MM.1S (cell line): ENCODE results near the gene OR52J3.

ENCODE experiments used
- DNase-seq: peaks from one replicate; pipeline ENCODE4 v3.0.0-alpha.2; 2015
- H2AFZ ChIP-seq: fragments of 300-600 bp; sonication (generic); 2 replicates; pipeline ENCODE4 v1.6.0; 2016; ENCODE audit warnings: antibody characterized with exemption, low read length
- H3F3A ChIP-seq: fragments of 300-600 bp; sonication (generic); 2 replicates; pipeline ENCODE4 v1.6.1; 2016; ENCODE audit warnings: mild to moderate bottlenecking, antibody characterized with exemption, low read length, moderate library complexity, mixed read lengths; ENCODE audit not compliant: insufficient read depth
- H3K27ac ChIP-seq: fragments of 300-600 bp; sonication (generic); 2 replicates; pipeline ENCODE4 v1.5.1; 2016; ENCODE audit warnings: mild to moderate bottlenecking, low read length
- H3K27me3 ChIP-seq: fragments of 300-600 bp; sonication (generic); replicated peaks from 2 replicates; pipeline ENCODE4 v1.6.0; 2016; ENCODE audit warnings: low read length; ENCODE audit not compliant: insufficient read depth
- H3K36me3 ChIP-seq: fragments of 300-600 bp; sonication (generic); replicated peaks from 2 replicates; pipeline ENCODE4 v1.6.1; 2016; ENCODE audit warnings: mild to moderate bottlenecking, low read length, mixed read lengths; ENCODE audit not compliant: insufficient read depth
- H3K4me1 ChIP-seq: fragments of 300-600 bp; sonication (generic); 2 replicates; pipeline ENCODE4 v1.6.1; 2016; ENCODE audit warnings: low read length, mixed read lengths
- H3K4me2 ChIP-seq: fragments of 300-600 bp; sonication (generic); 2 replicates; pipeline ENCODE4 v1.6.0; 2016; ENCODE audit warnings: low read depth, low read length
- H3K4me3 ChIP-seq: fragments of 300-600 bp; sonication (generic); 2 replicates; pipeline ENCODE4 v1.5.1; 2016; ENCODE audit warnings: low read length, mixed read lengths
- H3K79me2 ChIP-seq: fragments of 300-600 bp; sonication (generic); 2 replicates; pipeline ENCODE4 v1.6.1; 2016; ENCODE audit warnings: mixed run types, low read length, mixed read lengths
- H3K9ac ChIP-seq: fragments of 300-600 bp; sonication (generic); 2 replicates; pipeline ENCODE4 v1.6.1; 2016; ENCODE audit warnings: low read length, mixed read lengths
- H3K9me2 ChIP-seq: fragments of 300-600 bp; sonication (generic); replicated peaks from 2 replicates; pipeline ENCODE4 v1.6.1; 2016; ENCODE audit warnings: mild to moderate bottlenecking, low read length, mixed read lengths; ENCODE audit not compliant: insufficient read depth
- H3K9me3 ChIP-seq: fragments of 300-600 bp; sonication (generic); replicated peaks from 2 replicates; pipeline ENCODE4 v1.6.1; 2016; ENCODE audit warnings: mild to moderate bottlenecking, low read length, mixed read lengths; ENCODE audit not compliant: insufficient read depth
- H4K20me1 ChIP-seq: fragments of 300-600 bp; sonication (generic); 2 replicates; pipeline ENCODE4 v1.6.1; 2016; ENCODE audit warnings: mild to moderate bottlenecking, low read length, moderate library complexity, mixed read lengths; ENCODE audit not compliant: insufficient read depth
- CTCF ChIP-seq: fragments of 300-600 bp; sonication (generic); IDR thresholded peaks from 2 replicates; pipeline ENCODE4 v1.5.1; 2016; ENCODE audit warnings: antibody characterized with exemption, low read length, mixed read lengths
- EZH2 ChIP-seq: fragments of 300-600 bp; sonication (generic); optimal IDR thresholded peaks from 2 replicates; pipeline ENCODE3; 2017; ENCODE audit warnings: low read depth, mild to moderate bottlenecking, antibody characterized with exemption, low read length, mixed read lengths
- EZH2phosphoT487 ChIP-seq: fragments of 300-600 bp; sonication (generic); IDR thresholded peaks from 2 replicates; pipeline ENCODE4 v1.6.1; 2018; ENCODE audit warnings: antibody characterized with exemption, low read length

Gene OR52J3

GRCh38 chr11:5040876-5041275 is 5.5 kb upstream of the OR52J3 start:
- Histone ChIP-seq H4K20me1 (no peaks in the 10 kb centered on the region), H3K4me1 (no peaks in the 10 kb centered on the region), H3K9ac (no peak overlapping the region), H3K79me2 (no peaks in the 10 kb centered on the region), H3K9me2 (no peaks in the 10 kb centered on the region), H3F3A (no peaks in the 10 kb centered on the region), H3K4me3 (no peak overlapping the region), H3K27me3 (no peaks in the 10 kb centered on the region), H3K36me3 (no peaks in the 10 kb centered on the region), H3K4me2 (no peak overlapping the region), H3K9me3 (no peaks in the 10 kb centered on the region), H2AFZ (no peak overlapping the region), H3K27ac (no peak overlapping the region)
- TF ChIP-seq CTCF (no peak), EZH2 (no peak), EZH2phosphoT487 (no peak)
- no peak for DNase-seq

GRCh38 chr11:5042091-5042490 is 4.2 kb upstream of the OR52J3 start:
- H3F3A ChIP-seq, result no peaks in the 10 kb centered on the region
- H3K79me2 ChIP-seq, result no peaks in the 10 kb centered on the region
- no peak for TF ChIP-seq EZH2phosphoT487
- TF ChIP-seq CTCF, result no peak
- TF ChIP-seq EZH2, result no peak
- H3K4me3 ChIP-seq, result no peak overlapping the region
- H3K9ac ChIP-seq, result no peak overlapping the region
- no peaks in the 10 kb centered on the region for H3K4me1 ChIP-seq
- H4K20me1 ChIP-seq, result no peaks in the 10 kb centered on the region
- H3K9me3 ChIP-seq, result no peaks in the 10 kb centered on the region
- DNase-seq, result no peak
- no peaks in the 10 kb centered on the region for H3K27me3 ChIP-seq
- H2AFZ ChIP-seq, result no peak overlapping the region
- no peaks in the 10 kb centered on the region for H3K9me2 ChIP-seq
- H3K4me2 ChIP-seq, result no peak overlapping the region
- no peaks in the 10 kb centered on the region for H3K36me3 ChIP-seq
- no peak overlapping the region for H3K27ac ChIP-seq

- no peak overlapping the region for H3K4me3 ChIP-seq
- H3K36me3 ChIP-seq, result no peaks in the 10 kb centered on the region
- no peaks in the 10 kb centered on the region for H3K27me3 ChIP-seq
- H3K9ac ChIP-seq, result no peak overlapping the region
- no peak overlapping the region for H3K27ac ChIP-seq
- H3K9me2 ChIP-seq, result no peaks in the 10 kb centered on the region
- no peaks in the 10 kb centered on the region for H3F3A ChIP-seq
- no peaks in the 10 kb centered on the region for H4K20me1 ChIP-seq
- H3K4me2 ChIP-seq, result no peak overlapping the region
- H3K79me2 ChIP-seq, result no peaks in the 10 kb centered on the region
- TF ChIP-seq EZH2phosphoT487, result no peak
- TF ChIP-seq EZH2, result no peak
- TF ChIP-seq CTCF, result no peak
- no peaks in the 10 kb centered on the region for H3K4me1 ChIP-seq
- no peak overlapping the region for H2AFZ ChIP-seq
- DNase-seq, result no peak
- H3K9me3 ChIP-seq, result no peaks in the 10 kb centered on the region
These were observed 2.9 kb upstream of the OR52J3 start for GRCh38 chr11:5043380-5043779.
